Natural killer cell (primary cell): Measurements from ENCODE around the gene PTPRN2. TPM values are rescaled to one million over a fixed set of nuclear protein-coding genes. Genes with fewer than 3 reads are reported as not detected.

Experiments used
- ATAC-seq, 3 donors: fragments of 150-1000 bp in 2 of 3; fragments of 200-7000 bp in 1 of 3; cut with Tn5 transposase; 1 replicate in 1 of 3; 2 replicates in 2 of 3; pipeline ENCODE4 v1.10.0; 2021; ENCODE audit warnings: mild to moderate bottlenecking in 2 of 3, moderate library complexity in 2 of 3
- DNase-seq, 2 donors: peaks; one replicate each; pipeline versions ENCODE4 v3.0.0 to v3.0.0-alpha.2; 2013 to 2021; ENCODE audit warnings: mixed read lengths in 1 of 2
- H3K27ac ChIP-seq: one replicate; pipeline ENCODE4 v1.5.1; 2013; ENCODE audit warnings: mild to moderate bottlenecking, low read length
- H3K27me3 ChIP-seq: one replicate; pipeline ENCODE4 v1.6.1; 2013; ENCODE audit warnings: low read length; ENCODE audit not compliant: control insufficient read depth, insufficient read depth
- H3K36me3 ChIP-seq: one replicate; pipeline ENCODE4 v1.6.1; 2013; ENCODE audit warnings: low read length; ENCODE audit not compliant: control insufficient read depth, insufficient read depth
- H3K4me1 ChIP-seq: one replicate; pipeline ENCODE4 v1.6.1; 2013; ENCODE audit warnings: low read length; ENCODE audit not compliant: control insufficient read depth, insufficient read depth
- H3K4me3 ChIP-seq: one replicate; pipeline ENCODE4 v1.5.1; 2013; ENCODE audit warnings: low read length
- H3K9me3 ChIP-seq: one replicate; pipeline ENCODE4 v1.6.1; 2013; ENCODE audit warnings: low read length; ENCODE audit not compliant: control insufficient read depth, insufficient read depth
- H3K27ac Mint-ChIP-seq, 2 donors: one replicate each; pipeline ENCODE4 v1.8.0; 2022; ENCODE audit warnings: mild to moderate bottlenecking in 2 of 2, mixed read lengths in 2 of 2, moderate library complexity in 1 of 2
- H3K27me3 Mint-ChIP-seq, 2 donors: one replicate each; pipeline ENCODE4 v1.8.0; 2022; ENCODE audit warnings: low read depth in 2 of 2, mixed read lengths in 2 of 2
- H3K36me3 Mint-ChIP-seq: one replicate; pipeline ENCODE4 v1.8.0; 2022; ENCODE audit warnings: mixed read lengths
- H3K4me1 Mint-ChIP-seq, 2 donors: one replicate each; pipeline ENCODE4 v1.8.0; 2022; ENCODE audit warnings: mixed read lengths in 2 of 2
- H3K4me3 Mint-ChIP-seq: one replicate; pipeline ENCODE4 v1.8.0; 2022; ENCODE audit warnings: mild to moderate bottlenecking, moderate library complexity, mixed read lengths
- H3K9me3 Mint-ChIP-seq, 2 donors: one replicate each; pipeline ENCODE4 v1.8.0; 2022; ENCODE audit warnings: mixed read lengths in 2 of 2
- CTCF ChIP-seq: fragments of 200-600 bp; IDR thresholded peaks from one replicate; pipeline ENCODE4 v1.8.0; 2022; ENCODE audit warnings: antibody characterized with exemption
- WGBS: methylation state at CpG from one replicate; pipeline ENCODE4 v1.1.7; 2013; ENCODE audit warnings: missing lambda C conversion rate; ENCODE audit not compliant: insufficient coverage; 5-methylcytosine and 5-hydroxymethylcytosine counted together
- intact Hi-C: fragments of 100-400 bp; cut with micrococcal nuclease; formaldehyde crosslinking; loops from one replicate; pipeline ENCODE4 v1.14.2; 2022
- total RNA-seq, 4 donors: library from RNA; stranded (reverse); fragments of 120-200 nt in 1 of 4; gene quantifications; one replicate each; pipeline versions ENCODE4 v1.2.3 to v1.2.4, GENCODE V29; 2013 to 2022

PTPRN2 gene
- total RNA-seq, 3 donors from 2014 or later (not counting 1 experiment from before 2014, with no cell fraction given), result 1.3 to 2.5 (median 1.9) TPM

GRCh38 chr7:158468700-158469296 lies 118.8 kb downstream of the PTPRN2 start:
- Histone ChIP-seq H3K9me3 (no peaks in the 10 kb centered on the region), H3K4me3 (no peak overlapping the region), H3K27ac (no peak overlapping the region), H3K27me3 (no peaks in the 10 kb centered on the region), H3K36me3 (no peaks in the 10 kb centered on the region), H3K4me1 (peaks cover 4% of the 10 kb centered on the region)
- Mint-ChIP-seq H3K36me3 (no peaks in the 10 kb centered on the region), H3K9me3 (peaks cover 5 to 6% of the 10 kb centered on the region in 2 donors), H3K4me3 (no peak overlapping the region), H3K27ac (no peak overlapping the region), H3K27me3 (peaks cover 0 to 3% of the 10 kb centered on the region in 2 donors), H3K4me1 (peaks cover 0 to 7% of the 10 kb centered on the region in 2 donors)
- 79% methylated on average over 9 of the region's 9 CpGs for WGBS
- no peak for TF ChIP-seq CTCF
- DNase-seq (no peak), ATAC-seq (peak in 1 of 3 donors; percentile 43)
- intact Hi-C loops, result no loop called here

GRCh38 chr7:158468181-158468580 lies 119.4 kb downstream of the PTPRN2 start:
- Mint-ChIP-seq H3K9me3 (peaks cover 9 to 10% of the 10 kb centered on the region in 2 donors), H3K36me3 (no peaks in the 10 kb centered on the region), H3K27me3 (peaks cover 0 to 3% of the 10 kb centered on the region in 2 donors), H3K4me1 (peaks cover 0 to 4% of the 10 kb centered on the region in 2 donors), H3K4me3 (no peak overlapping the region), H3K27ac (no peak overlapping the region)
- intact Hi-C loops, result no loop called here
- WGBS, result 23% methylated on average over 10 of the region's 10 CpGs
- ATAC-seq, result no peak
- H3K36me3 ChIP-seq, result no peaks in the 10 kb centered on the region
- no peak overlapping the region for H3K4me3 ChIP-seq
- H3K4me1 ChIP-seq, result peaks cover under 1% of the 10 kb centered on the region
- no peaks in the 10 kb centered on the region for H3K9me3 ChIP-seq
- TF ChIP-seq CTCF, result no peak
- no peaks in the 10 kb centered on the region for H3K27me3 ChIP-seq
- no peak for DNase-seq
- no peak overlapping the region for H3K27ac ChIP-seq

- 78% methylated on average over 7 of the region's 7 CpGs for WGBS
- intact Hi-C loops, result no loop called here
- no peaks in the 10 kb centered on the region for H3K27me3 ChIP-seq
- ATAC-seq (no peak), DNase-seq (no peak)
- peaks cover 9 to 11% of the 10 kb centered on the region in 2 donors for H3K9me3 Mint-ChIP-seq
- H3K36me3 Mint-ChIP-seq, result no peaks in the 10 kb centered on the region
- no peaks in the 10 kb centered on the region for H3K36me3 ChIP-seq
- TF ChIP-seq CTCF, result no peak
- no peak overlapping the region for H3K27ac ChIP-seq
- H3K4me1 Mint-ChIP-seq, result no peaks in the 10 kb centered on the region
- H3K27ac Mint-ChIP-seq, result no peak overlapping the region
- no peaks in the 10 kb centered on the region for H3K4me1 ChIP-seq
- no peak overlapping the region for H3K4me3 Mint-ChIP-seq
- no peaks in the 10 kb centered on the region for H3K27me3 Mint-ChIP-seq
- H3K4me3 ChIP-seq, result no peak overlapping the region
- H3K9me3 ChIP-seq, result no peaks in the 10 kb centered on the region
Measured at GRCh38 chr7:158467562-158467961, 120.1 kb downstream of the PTPRN2 start.

- H3K9me3 ChIP-seq, result no peaks in the 10 kb centered on the region
- no peak overlapping the region for H3K27ac ChIP-seq
- no peaks in the 10 kb centered on the region for H3K36me3 ChIP-seq
- ATAC-seq (no peak), DNase-seq (no peak)
- H3K4me3 Mint-ChIP-seq, result no peak overlapping the region
- WGBS, result 85% methylated on average over 4 of the region's 4 CpGs
- H3K27me3 ChIP-seq, result no peaks in the 10 kb centered on the region
- no peak overlapping the region for H3K27ac Mint-ChIP-seq
- no peaks in the 10 kb centered on the region for H3K27me3 Mint-ChIP-seq
- no peak overlapping the region for H3K4me3 ChIP-seq
- no peak for TF ChIP-seq CTCF
- intact Hi-C loops, result no loop called here
- no peaks in the 10 kb centered on the region for H3K36me3 Mint-ChIP-seq
- no peaks in the 10 kb centered on the region for H3K4me1 Mint-ChIP-seq
- H3K4me1 ChIP-seq, result no peaks in the 10 kb centered on the region
- H3K9me3 Mint-ChIP-seq, result peaks cover 9 to 11% of the 10 kb centered on the region in 2 donors
Measured at GRCh38 chr7:158463317-158463716, 124.3 kb downstream of the PTPRN2 start.
